GM19452 (cell line): ENCODE measurements around the gene PHYHD1.

ENCODE experiments used
- ATAC-seq: cut with Tn5 transposase; IDR thresholded peaks from one replicate; pipeline ENCODE4 v1.9.1; 2021; ENCODE audit not compliant: unreplicated experiment

Gene PHYHD1

DNA sequence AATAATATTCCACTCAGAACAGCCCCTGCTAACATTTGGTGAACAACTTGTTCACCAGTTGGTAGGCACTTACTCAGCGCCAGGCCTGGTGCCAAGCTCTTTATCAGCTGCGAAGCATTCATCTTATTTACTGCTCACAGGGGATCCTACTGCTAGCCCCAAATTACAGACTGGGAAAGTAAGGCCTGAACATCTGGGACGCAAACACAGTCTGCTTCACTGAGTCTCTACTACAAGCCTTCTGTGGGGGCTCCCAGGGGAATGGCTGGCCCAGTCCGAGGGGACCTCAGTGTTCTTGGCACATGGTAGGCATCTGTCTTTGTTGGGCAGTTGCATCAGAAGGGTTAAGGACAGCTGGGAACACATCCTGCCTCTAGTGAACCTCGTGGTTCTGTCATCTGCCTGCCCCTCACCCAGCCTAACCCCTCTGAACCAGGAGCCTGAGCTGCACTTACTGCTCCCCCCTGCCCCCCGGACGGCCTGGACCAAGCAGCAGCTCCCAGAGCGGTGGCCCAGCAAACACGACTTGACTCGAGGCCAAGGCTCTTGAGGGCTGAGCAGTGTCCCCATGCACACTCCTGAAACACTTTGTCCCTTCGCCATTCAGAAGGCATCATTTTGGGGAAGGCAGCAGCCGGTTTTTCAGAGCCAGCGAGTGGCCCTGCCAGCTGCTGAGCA is at the start of gene PHYHD1:
Gene PHYHD1 (plus strand): TSS at position 602 of the 678 bp plus-strand sequence. CDS start 1,342 bp downstream, outside the sequence.
- no peak for ATAC-seq

DNA sequence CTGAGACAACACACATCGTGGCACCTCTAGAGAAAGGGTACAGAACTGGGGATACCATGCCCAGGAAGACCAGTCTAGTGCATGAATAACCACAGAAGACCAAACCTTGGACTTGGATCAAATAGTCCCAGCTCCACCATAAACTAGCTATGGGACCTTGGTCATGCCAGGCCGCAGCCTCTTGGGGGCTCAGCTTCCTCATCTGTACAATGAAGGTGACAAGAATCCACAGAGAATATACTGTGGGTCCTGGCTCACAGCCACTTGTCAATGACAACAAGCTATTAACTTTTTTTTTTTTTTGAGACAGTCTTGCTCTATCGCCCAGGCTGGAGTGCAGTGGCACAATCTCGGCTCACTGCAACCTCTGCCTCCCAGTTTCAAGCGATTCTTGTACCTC is 42.9 kb upstream of the PHYHD1 start:
- no peak for ATAC-seq

DNA sequence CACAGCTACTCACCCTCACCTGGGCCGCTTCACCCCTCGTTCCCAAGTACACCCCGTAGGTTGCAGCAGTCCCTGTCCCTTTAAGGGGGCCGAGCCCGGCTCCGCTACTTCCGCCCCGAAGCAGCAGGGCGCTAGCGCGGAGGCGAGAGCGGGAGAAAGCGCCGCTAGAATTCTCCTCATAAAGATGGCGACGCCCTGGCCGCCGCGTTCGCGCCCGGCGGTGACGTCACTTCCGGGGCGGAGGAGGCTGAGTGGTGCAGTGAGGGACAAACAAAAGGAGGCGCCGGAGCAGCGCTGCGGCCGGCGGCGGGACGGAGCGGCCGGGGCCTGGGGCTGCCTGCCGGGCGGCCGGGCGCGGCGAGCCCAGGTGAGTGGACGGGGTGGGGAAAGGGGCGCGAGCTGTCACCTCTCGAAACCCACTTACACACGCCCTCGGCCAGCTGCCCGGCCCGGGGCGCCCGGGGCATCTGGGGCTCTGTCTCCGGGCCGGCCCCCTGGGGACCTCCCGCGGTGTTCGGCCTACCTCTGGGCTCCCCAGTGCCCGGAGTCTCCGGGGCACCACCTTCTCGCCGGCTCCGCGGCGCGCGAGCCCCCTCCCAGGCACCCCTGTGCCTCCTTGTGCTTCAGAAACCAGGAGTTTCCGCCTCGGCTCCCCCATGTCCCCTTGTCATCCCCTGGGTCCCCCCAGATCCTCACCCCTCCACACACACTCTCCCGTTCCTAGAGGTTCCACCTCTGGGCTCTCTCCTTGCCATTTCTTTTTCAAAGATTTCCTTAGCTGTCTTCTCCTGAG is 38.7 kb upstream of the PHYHD1 start, which contains the start of the genes KYAT1 and LRRC8A:
Gene KYAT1 (minus strand): TSS at position 67 of the 793 bp plus-strand sequence. CDS start 36,545 bp downstream, outside the sequence.
Gene LRRC8A (plus strand): TSS at position 250 of the 793 bp plus-strand sequence. CDS start 25,032 bp downstream, outside the sequence.
- peak; percentile 93 for ATAC-seq

DNA sequence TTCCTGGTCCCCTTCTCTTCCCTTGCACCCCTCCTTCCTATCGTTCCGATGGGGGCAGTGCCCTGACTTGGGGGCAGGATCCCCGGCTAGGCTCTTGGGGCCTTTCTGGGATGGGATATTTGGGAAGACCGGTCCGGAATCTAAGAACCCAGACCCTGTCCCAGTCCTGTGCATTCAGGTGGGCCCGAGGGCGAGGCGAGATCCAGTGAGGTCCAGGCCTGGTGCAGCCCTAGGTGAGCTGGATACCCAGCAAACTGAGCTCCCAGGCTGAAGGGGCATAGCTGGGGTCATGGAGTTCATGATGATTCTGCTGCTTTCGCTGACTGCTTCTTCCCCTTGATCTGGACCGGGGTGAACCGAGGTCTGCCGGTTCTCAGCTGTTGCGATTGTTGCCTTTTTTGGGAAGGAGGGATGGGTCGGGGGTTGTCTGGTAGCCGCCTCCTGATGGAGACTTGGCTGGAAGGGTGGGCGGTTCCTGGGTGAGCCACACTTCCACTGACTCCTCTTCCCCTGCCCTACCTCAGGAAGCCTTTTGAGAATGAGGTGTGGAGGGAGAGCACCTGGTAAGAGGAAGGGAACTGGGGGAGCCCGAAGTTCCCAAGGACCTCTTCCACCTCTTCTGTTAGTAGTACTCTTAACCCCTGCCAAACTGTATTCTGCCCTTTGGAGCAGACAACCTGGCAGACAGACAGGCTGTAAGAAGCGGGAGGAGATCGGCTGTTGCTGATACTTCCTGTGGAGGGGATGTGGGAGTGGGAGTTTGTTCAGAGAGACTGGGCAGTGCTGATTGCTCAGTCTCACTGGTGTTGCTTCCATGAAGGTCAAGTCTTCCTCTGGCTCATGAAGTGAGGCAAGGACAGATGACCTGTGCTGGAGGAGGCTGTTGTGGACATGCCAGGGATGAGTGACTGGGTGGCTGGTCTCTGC is 37.8 kb upstream of the PHYHD1 start:
- ATAC-seq: no peak

DNA sequence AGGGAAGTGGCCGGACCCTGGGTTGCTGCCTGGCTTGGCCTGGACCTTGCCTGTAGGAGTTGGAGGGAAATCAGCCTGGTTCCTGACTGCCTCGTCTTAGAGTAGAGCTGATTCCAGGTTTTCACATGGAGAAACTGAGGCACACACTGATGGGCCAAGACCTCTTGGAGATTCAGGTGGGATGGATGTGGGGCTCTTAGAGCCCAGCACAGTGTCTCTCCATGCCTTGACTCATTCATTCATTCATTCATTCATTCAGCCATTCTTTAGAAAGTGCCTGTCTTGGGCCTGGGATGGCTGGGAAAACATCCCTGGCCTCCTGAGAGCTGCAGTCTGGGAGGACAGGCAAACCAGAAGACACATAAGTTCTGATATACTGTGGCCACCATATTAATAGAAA is 36.6 kb upstream of the PHYHD1 start:
- ATAC-seq: no peak

DNA sequence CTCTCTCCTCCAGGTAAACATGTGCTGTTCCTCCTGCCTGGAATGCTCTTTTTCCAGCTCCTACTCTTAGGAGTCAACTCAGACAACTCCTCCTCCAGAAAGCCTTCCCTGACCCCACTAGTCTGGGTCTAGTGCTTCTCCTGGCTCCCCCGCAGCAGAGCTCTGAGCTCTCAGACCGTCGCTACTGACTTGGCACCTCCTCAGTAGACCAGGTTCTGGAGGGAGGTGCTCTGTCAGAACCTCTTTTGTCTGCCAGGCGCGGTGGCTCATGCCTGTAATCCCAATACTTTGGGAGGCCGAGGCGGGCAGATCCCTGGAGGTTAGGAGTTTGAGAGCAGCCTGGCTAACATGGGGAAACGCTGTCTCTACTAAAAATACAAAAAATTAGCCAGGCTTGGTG is 35.4 kb upstream of the PHYHD1 start:
- ATAC-seq: no peak

DNA sequence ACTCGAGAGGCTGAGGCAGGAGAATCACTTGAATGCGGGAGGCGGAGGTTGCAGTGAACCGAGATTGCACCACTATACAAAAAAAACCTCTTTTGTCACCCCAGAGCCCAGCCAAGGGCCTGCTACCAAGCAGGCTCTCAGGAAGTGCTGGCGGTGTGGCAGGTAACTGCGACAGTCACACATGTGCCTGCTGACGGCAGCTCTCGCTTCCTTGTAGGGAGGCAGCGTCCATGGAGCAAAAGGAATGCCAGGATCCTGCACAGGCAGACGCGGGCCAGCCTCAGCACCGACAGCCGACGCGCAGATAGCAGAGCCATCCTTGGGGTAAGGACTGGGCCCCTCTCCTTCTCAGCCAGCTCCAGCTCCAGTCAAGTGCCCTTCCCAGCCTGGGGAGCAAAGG is 35.0 kb upstream of the PHYHD1 start:
- no peak for ATAC-seq

DNA sequence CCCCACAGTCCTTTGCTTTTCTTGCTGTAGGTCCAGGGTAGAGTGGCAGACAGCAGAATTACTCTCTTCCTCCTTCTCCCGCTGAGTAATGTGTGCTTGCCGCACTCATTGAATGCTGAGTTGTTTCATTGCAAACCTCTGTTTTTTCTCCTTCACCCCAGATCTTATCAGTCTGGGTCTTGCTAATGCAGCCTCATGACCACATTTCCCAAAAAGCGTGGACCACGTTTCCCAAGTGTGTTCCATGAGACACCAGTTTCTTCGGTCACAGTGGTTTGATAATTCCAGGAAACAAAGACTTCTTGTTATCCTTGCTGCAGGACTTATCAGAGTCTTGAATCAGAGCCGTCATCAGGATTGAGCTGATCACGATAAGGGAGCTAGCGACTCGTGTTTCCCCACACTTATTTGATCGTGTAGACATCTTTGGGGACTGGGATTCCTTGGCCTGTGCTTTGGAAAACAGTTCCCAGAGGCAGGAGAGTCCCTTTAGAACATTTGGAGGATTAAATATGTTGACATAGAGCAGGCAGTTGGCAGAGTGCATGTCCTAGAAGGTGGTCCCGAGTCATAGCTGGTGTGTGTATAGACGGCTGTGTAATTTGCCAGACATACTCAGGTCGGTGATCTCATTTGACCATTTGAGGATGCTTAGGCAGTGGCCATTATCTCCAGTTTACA is 34.4 kb upstream of the PHYHD1 start:
- ATAC-seq: no peak

DNA sequence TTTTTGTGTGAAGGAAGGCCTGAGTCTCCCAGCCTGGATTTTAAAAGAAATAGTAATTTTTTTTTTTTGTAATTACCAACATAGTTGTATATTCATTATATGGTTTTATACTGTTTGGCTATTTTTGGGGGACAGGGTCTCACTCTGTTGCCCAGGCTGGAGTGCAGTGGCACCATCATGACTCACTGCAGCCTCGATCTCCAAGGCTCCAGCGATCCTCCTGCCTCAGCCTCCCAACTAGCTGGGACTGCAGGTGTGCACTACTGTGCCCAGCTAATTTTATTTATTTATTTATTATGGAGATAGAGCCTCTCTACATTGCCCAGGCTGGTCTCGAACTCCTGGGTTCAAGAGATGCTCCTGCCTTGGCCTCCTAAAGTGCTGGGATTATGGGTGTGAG is 33.7 kb upstream of the PHYHD1 start:
- no peak for ATAC-seq

DNA sequence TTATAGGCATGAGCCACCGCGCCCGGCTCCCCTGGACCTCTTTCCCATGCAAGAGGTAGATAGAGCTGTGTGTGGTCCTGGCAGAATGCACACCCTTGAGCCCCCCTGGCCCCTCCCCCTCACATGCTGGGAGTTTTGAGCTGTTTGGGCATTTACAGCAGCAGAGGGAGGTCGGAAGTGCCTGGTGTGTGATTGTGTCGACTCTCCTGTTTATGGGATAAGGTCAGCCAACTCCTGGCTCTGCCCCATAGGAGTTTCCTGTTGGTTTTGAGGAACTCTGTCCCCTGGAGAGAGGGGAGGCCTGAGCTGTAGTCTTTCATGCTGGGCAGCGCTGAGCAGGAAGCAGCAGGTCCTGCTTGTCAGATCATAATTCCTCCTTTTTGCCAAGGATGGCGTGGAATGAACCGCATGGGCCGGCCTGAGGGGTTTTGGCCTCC is 32.9 kb upstream of the PHYHD1 start:
- no peak for ATAC-seq

DNA sequence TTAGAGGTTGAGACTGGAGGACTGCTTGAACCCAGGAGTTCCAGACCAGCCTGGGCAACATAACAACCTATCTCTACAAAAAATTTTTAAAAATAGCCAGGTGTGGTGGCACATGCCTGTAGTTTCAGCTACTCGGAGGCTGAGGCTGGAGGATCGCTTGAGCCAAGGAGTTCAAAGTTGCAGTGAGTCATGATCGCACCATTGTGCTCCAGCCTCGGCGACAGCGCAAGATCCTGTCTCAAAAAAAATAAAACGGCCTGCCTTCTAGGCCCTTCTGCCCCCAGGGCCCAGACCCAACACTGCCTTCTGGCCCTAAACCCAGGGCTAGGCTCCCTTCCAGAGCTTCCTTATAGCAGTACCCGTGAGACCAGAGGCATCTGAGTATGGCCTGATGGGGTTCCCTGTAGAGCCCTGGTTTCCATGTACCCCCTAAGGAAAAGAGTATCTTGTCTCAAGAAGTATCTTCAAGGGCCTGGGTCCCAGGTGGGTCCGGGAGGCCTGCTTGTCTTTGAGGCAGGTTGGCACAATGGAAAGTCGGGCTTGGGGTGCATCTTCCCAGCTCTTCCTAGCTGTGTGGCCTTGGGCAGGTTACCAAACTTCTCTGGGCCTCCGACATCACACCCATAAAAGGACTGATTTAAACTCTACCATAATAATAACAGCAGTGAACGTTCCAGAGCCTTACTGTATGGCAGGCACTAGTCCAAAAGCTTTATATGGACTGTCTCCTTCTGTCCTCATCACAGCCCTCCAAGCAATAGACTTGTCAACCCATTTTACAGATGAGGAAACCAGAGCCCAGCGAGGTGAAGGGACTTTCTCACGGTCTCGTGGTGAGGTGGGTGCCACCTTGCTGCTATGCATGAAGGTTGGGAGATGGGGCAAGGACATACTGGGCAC is 29.2 kb upstream of the PHYHD1 start:
- no peak for ATAC-seq

DNA sequence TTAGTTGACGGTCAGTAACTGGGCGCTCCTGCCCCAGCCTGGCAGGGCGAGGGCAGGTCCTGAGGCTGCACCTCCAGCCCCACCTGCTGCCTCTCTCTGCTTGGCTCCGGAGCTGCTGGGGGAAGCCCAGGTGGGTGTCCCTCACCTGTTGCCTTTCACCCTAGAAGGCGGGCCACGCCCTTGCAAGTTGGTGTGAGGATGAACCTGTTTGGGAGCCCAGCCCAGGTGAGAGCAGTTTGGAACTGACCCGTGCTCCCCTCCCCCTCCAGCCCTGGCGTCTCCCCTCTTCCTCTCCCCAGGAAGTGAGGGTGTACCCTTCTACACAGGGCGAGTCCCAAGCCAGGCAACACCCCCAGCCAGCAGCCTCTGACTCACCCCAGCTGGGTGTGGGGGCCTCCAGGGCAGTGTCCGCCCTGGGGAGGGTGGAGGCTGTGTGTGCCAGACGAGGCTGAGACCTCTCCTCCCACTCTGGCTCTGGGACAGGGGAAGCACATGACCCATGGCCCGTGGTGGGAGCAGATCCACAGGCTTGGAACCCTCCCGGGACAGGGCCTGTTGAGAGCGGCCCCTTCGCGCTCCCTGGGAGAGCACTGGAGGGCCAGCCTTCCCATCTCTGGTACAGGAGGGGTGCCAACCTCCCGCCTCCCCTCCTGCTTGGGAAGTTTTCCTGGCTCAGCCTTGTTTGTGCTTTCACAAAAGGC is 28.4 kb upstream of the PHYHD1 start:
- ATAC-seq: no peak

DNA sequence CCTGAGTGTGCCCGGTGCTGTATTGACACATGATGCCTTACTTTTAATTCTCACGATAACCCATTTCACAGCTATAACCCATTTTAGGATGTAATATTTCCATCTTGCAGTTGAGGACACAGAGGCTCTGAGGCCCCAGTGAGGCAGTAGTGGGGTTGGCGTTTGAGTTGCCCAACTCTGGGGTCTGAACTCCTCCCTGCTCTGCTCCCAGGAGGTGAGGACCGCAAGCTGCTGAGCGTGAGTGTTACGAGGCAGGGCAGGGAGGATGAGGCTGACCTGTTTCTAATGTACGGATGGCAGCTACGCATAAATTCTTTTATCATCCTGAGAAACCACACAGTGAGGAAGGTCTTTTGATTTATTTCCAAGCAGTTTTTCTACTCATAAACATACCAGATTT is 27.4 kb upstream of the PHYHD1 start:
- no peak for ATAC-seq

DNA sequence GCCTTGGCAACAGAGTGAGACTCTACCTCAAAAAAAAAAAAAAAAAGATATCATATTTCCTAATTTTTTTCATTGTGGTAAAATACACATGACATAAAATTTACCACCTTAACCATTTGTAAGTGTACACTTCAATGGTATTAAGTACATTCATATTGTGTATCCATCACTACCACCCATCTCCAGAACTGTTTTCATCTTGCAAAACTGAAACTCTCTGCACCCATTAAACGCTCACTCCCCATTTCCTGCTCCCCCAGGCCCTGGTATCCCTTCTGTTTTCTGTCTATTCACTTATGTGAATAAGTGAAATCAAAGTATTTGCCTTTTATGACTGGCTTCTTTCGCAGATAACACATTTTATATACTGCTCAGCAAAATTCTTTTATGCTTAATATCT is 26.0 kb upstream of the PHYHD1 start:
- ATAC-seq: no peak

DNA sequence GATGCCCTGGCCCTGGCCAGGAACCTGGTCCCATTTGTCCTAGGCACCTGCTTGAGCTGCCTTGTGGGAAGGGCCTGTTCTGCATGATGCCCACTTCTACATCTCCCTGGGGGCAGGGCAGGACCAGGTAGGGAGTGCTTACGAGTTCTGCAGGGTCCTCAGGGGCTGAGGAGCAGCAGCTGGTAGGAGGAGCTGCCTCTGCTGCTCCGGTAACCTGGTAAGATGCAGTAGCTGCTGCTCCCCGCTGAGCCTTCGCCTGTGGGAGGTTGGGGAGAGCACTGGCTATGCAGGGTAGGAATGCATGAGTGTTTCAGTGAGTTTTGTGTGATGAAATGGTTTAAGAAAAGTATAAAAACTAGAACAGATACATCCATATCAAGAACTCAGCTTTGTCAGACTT is 25.2 kb upstream of the PHYHD1 start:
- no peak for ATAC-seq

DNA sequence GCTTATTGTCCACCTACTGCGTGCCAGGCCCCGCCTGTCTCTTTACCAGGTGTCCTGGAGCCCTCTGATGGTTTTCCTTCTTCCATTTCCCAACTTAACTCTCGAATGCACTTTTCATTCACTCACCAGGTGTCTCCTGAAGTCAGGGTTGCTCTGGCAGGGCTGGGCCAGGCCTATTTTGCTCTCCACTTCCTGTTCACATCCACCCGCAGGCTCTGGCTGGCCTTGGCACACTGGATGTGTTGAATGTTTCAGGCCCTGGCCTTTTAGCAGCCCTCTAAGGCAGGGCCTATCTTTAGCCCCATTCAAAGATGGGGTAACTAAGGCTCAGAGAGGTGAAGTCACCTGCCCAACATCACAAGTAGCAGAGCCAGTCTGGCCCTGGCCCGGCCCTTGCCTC is 22.4 kb upstream of the PHYHD1 start:
- no peak for ATAC-seq

DNA sequence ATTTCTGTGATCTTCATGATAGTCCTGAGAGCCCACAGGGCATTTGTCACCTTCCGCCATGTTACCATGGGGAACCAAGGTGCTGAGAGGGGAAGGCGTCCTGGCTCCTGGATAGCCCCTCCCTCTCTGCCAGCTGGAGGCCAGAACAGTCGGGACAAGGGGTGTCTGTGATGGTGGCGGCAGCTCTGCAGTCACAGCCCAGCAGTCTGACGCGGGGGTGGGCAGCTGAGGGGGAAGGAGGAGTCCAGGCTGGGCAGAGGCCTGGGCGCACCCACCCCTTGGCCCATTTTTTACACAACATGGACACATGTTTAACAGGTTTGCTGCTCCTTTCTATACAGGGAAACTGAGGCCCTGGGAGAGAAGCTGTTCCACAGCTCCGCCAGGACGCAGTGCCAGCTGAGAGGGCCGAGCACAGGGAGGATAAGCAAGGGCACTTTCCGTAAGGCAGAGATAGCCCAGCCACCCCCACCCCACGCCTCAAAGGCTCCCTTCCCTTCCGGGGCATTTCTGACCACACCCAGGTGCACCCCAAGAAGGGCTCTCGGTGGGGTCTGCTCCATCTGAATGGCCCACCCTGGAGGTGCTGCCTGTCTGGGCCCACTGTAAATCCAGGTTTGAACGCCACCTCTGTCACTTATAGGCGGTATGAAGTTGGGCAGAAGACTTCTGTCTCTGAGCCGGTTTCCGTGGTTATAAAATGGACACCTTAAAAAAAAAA is 21.8 kb upstream of the PHYHD1 start:
- ATAC-seq: no peak

DNA sequence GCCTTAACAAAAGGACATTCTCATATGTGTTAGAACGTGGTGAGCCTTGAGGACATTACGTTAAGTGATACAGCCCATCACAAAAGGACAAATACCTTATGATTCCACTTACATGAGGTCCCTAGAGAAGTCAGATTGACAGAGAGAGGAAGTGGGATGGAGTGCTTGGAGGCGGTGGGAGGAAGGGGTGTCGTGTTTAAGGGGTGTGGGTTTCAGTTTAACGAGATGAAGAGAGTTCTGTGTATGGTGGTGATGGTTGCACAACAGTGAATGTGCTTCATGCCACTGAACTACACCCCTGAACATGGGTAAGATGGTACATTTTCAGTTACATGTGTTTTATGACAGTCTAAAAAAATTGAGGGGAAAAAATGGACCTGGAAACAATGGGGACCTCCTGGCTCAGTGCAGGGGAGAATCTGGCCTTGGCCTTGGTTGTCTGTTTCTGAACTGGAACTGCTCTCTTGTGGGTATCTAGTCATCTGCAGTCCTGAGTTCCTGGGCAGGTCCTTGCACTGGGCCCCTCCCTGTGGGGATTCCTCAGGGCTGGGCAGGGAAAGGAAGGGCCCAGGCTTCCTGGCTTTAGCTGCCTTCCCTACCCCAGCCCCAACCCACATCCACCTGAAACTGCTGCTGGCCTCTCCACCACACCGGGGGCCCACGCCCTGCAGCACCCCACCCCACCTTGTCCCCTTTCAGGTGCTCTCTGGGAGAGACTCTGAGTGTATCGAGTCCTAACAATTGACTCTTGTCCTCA is 21.0 kb upstream of the PHYHD1 start:
- ATAC-seq: no peak
